ENCODE results near the gene APOBEC3G.

Gene APOBEC3G

GRCh38 chr22:39130892-39131855, 54.1 kb downstream of the APOBEC3G start:
- TF ChIP-seq CTCF (conservative IDR thresholded peaks at IDR 0.05) (no peak), ZFX (IDR thresholded peaks at IDR 0.05) (no peak)
- no peak overlapping the region for H3K27ac ChIP-seq

- no peak for TF ChIP-seq CTCF (conservative IDR thresholded peaks at IDR 0.05)
- TF ChIP-seq ZFX (IDR thresholded peaks at IDR 0.05) = no peak
- H3K27ac ChIP-seq = no peak overlapping the region
These were observed 55.2 kb downstream of the APOBEC3G start for GRCh38 chr22:39132281-39132680.

- no peak overlapping the region for H3K27ac ChIP-seq
- no peak for TF ChIP-seq CTCF (conservative IDR thresholded peaks at IDR 0.05)
- no peak for TF ChIP-seq ZFX (IDR thresholded peaks at IDR 0.05)
These were observed 55.9 kb downstream of the APOBEC3G start for GRCh38 chr22:39132871-39133524.

GRCh38 chr22:39133871-39134270, 56.8 kb downstream of the APOBEC3G start:
- no peak for TF ChIP-seq ZFX (IDR thresholded peaks at IDR 0.05)
- no peak for TF ChIP-seq CTCF (conservative IDR thresholded peaks at IDR 0.05)
- no peak overlapping the region for H3K27ac ChIP-seq

GRCh38 chr22:39134366-39135091, 57.5 kb downstream of the APOBEC3G start:
- TF ChIP-seq ZFX (IDR thresholded peaks at IDR 0.05) = no peak
- no peak for TF ChIP-seq CTCF (conservative IDR thresholded peaks at IDR 0.05)
- no peak overlapping the region for H3K27ac ChIP-seq

- TF ChIP-seq ZFX (IDR thresholded peaks at IDR 0.05) = no peak
- TF ChIP-seq CTCF (conservative IDR thresholded peaks at IDR 0.05) = no peak; the same call in 1 of the 2 replicates
- H3K27ac ChIP-seq = no peak overlapping the region
These were observed 58.2 kb downstream of the APOBEC3G start for GRCh38 chr22:39135092-39135896.

All from C4-2B (cell line).